HepG2 (cell line): ENCODE data around the gene POLG2. TPM values are rescaled to one million over a fixed set of nuclear protein-coding genes. Genes with fewer than 3 reads are reported as not detected.

Experiments
- ATAC-seq: fragments of 200-7000 bp; cut with Tn5 transposase; 3 replicates; pipeline ENCODE4 v1.9.1; 2020; ENCODE audit warnings: mild to moderate bottlenecking, moderate library complexity
- BruUV-seq: library from RNA; stranded (reverse); fragments of 400-500 nt; replicated peaks from 2 replicates; lab custom pipeline; 2021; lab: Mats Ljungman, UMichigan
- CTCF ChIA-PET: fragments of 300-600 bp; formaldehyde crosslinking; extraction: SDS; loops from one replicate; lab custom pipeline; 2021; ENCODE audit warnings: low total read pairs, inconsistent platforms, low intra/inter-chr PET ratio; lab: Yijun Ruan, JAX
- POLR2A ChIA-PET: fragments of 350-600 bp; sonication (Branson Sonifier 250); formaldehyde crosslinking; loops from one replicate; lab custom pipeline; 2020; ENCODE audit warnings: antibody characterized with exemption, inconsistent platforms; lab: Yijun Ruan, JAX
- DNase-seq: peaks from one replicate; pipeline ENCODE4 v3.0.0-alpha.2; 2015; ENCODE audit warnings: low spot score
- FAIRE-seq: peaks from 3 replicates; lab custom pipeline; 2011; peaks lifted over from hg19 to GRCh38; lab: Jason Lieb, UNC
- H2AFZ ChIP-seq: one replicate; pipeline ENCODE4 v1.6.1; 2011; ENCODE audit warnings: low read length, inconsistent platforms
- H3K27ac ChIP-seq: fragments of 300-600 bp; 3 replicates; pipeline ENCODE4 v1.8.0; 2011; ENCODE audit warnings: mixed run types, mild to moderate bottlenecking, mixed read lengths, low read length, inconsistent platforms; ENCODE audit not compliant: insufficient read depth; ENCODE audit errors: extremely low read length
- H3K27me3 ChIP-seq, 2 experiments: fragments of 200-600 bp in 1 of 2; 2 replicates in 1 of 2; 3 replicates in 1 of 2; pipeline versions ENCODE4 v1.6.0 to v1.8.0; 2011; ENCODE audit warnings: low read length in 2 of 2, mild to moderate bottlenecking in 2 of 2, moderate library complexity in 2 of 2, inconsistent platforms in 1 of 2; ENCODE audit not compliant: insufficient read depth in 2 of 2, control insufficient read depth in 1 of 2
- H3K36me3 ChIP-seq, 2 experiments: fragments of 200-600 bp in 1 of 2; replicated peaks in 1 of 2; 2 replicates in 1 of 2; 3 replicates in 1 of 2; pipeline versions ENCODE4 v1.5.1 to v1.8.0; 2011; ENCODE audit warnings: low read length in 2 of 2, inconsistent platforms in 1 of 2; ENCODE audit not compliant: insufficient read depth in 2 of 2, control insufficient read depth in 1 of 2
- H3K4me1 ChIP-seq: 2 replicates; pipeline ENCODE4 v1.5.1; 2012; ENCODE audit warnings: low read length, inconsistent platforms; ENCODE audit not compliant: insufficient read depth
- H3K4me2 ChIP-seq: 2 replicates; pipeline ENCODE4 v1.6.0; 2011; ENCODE audit warnings: low read depth, low read length, inconsistent platforms
- H3K4me3 ChIP-seq, 3 experiments: fragments of 200-600 bp in 1 of 3; sonication (generic), shearing (Covaris generic) in 1 of 3; replicated peaks in 1 of 3; 2 replicates each; pipeline ENCODE4 v1.5.1; 2011 to 2016; ENCODE audit warnings: low read length in 3 of 3, inconsistent platforms in 2 of 3, low read depth in 2 of 3, mild to moderate bottlenecking in 2 of 3, control low read depth in 1 of 3, mixed read lengths in 1 of 3; ENCODE audit not compliant: insufficient read depth in 1 of 3
- H3K79me2 ChIP-seq: one replicate; pipeline ENCODE4 v1.6.1; 2011; ENCODE audit warnings: low read length, inconsistent platforms; ENCODE audit not compliant: insufficient read depth
- H3K9ac ChIP-seq: 2 replicates; pipeline ENCODE4 v1.6.0; 2011; ENCODE audit warnings: mild to moderate bottlenecking, low read depth, low read length, inconsistent platforms; ENCODE audit not compliant: insufficient read depth
- H3K9me3 ChIP-seq: 2 replicates; pipeline ENCODE4 v1.5.1; 2012; ENCODE audit warnings: mild to moderate bottlenecking, low read length
- H4K20me1 ChIP-seq: 2 replicates; pipeline ENCODE4 v1.6.0; 2011; ENCODE audit warnings: inconsistent platforms, mild to moderate bottlenecking, low read length, moderate library complexity; ENCODE audit not compliant: insufficient read depth
- CBX2 ChIP-seq, 2 experiments: fragments of 200-600 bp in 1 of 2; sonication (generic); formaldehyde crosslinking in 1 of 2; IDR thresholded peaks; 2 replicates each; pipeline versions ENCODE4 v1.7.0 to v1.8.1; 2018 to 2022; ENCODE audit warnings: low read depth in 2 of 2, low read length in 1 of 2, mild to moderate bottlenecking in 1 of 2, missing genetic modification reagents in 1 of 2
- DMAP1 ChIP-seq: IDR thresholded peaks from 2 replicates; pipeline ENCODE4 v1.6.1; 2016
- HIVEP1 ChIP-seq: sonication (generic); formaldehyde crosslinking; IDR thresholded peaks from 2 replicates; pipeline ENCODE4 v1.4.0; 2020; ENCODE audit warnings: mild to moderate bottlenecking, missing genetic modification reagents
- HOXA3 ChIP-seq: sonication (generic); formaldehyde crosslinking; IDR thresholded peaks from 2 replicates; pipeline ENCODE4 v1.5.0; 2020; ENCODE audit warnings: missing genetic modification reagents
- MED8 ChIP-seq: sonication (generic); formaldehyde crosslinking; IDR thresholded peaks from 2 replicates; pipeline ENCODE4 v1.8.1; 2023; ENCODE audit warnings: mild to moderate bottlenecking, missing genetic modification reagents; ENCODE audit not compliant: insufficient replicate concordance
- MEIS1 ChIP-seq: sonication (generic); formaldehyde crosslinking; IDR thresholded peaks from 2 replicates; pipeline ENCODE4 v1.9.0; 2021; ENCODE audit warnings: mild to moderate bottlenecking, missing genetic modification reagents, moderate library complexity, borderline replicate concordance
- NFYC ChIP-seq: IDR thresholded peaks from 2 replicates; pipeline ENCODE4 v1.6.1; 2016; ENCODE audit warnings: missing genetic modification reagents, missing compliant biosample characterization
- STAT5B ChIP-seq: sonication (generic); formaldehyde crosslinking; IDR thresholded peaks from 2 replicates; pipeline ENCODE4 v1.4.0; 2020; ENCODE audit warnings: missing genetic modification reagents
- XRCC5 ChIP-seq: fragments of 200-400 bp; formaldehyde crosslinking; optimal IDR thresholded peaks from 2 replicates; pipeline ENCODE3; 2017; ENCODE audit warnings: mild to moderate bottlenecking, low read length
- ZFP36L2 ChIP-seq: sonication (generic); formaldehyde crosslinking; IDR thresholded peaks from 2 replicates; pipeline ENCODE4 v1.4.0; 2020; ENCODE audit warnings: missing genetic modification reagents
- ZNF143 ChIP-seq: sonication (generic); formaldehyde crosslinking; IDR thresholded peaks from 2 replicates; pipeline ENCODE4 v1.4.0; 2020; ENCODE audit warnings: missing genetic modification reagents
- ZNF3 ChIP-seq: IDR thresholded peaks from 2 replicates; pipeline ENCODE4 v1.7.0; 2017; ENCODE audit warnings: inconsistent platforms
- ZNF367 ChIP-seq: sonication (generic); formaldehyde crosslinking; IDR thresholded peaks from 2 replicates; pipeline ENCODE4 v1.4.0; 2020; ENCODE audit warnings: missing genetic modification reagents, borderline replicate concordance
- ZNF441 ChIP-seq: sonication (generic); formaldehyde crosslinking; IDR thresholded peaks from 2 replicates; pipeline ENCODE4 v1.7.0; 2021; ENCODE audit warnings: missing genetic modification reagents, borderline replicate concordance
- ZNF549 ChIP-seq: sonication (generic); formaldehyde crosslinking; IDR thresholded peaks from 2 replicates; pipeline ENCODE4 v1.5.0; 2020; ENCODE audit warnings: missing genetic modification reagents
- ZNF576 ChIP-seq: sonication (generic); formaldehyde crosslinking; IDR thresholded peaks from 2 replicates; pipeline ENCODE4 v1.4.0; 2020; ENCODE audit warnings: mild to moderate bottlenecking, missing genetic modification reagents
- ZNF737 ChIP-seq: sonication (generic); formaldehyde crosslinking; IDR thresholded peaks from 2 replicates; pipeline ENCODE4 v1.5.0; 2020; ENCODE audit warnings: missing genetic modification reagents, mild to moderate bottlenecking, borderline replicate concordance
- WGBS: methylation state at CpG from one replicate; pipeline ENCODE4 v1.1.6; 2017; ENCODE audit warnings: low lambda C conversion rate; 5-methylcytosine and 5-hydroxymethylcytosine counted together
- in situ Hi-C: cut with HindIII; loops from 2 replicates; pipeline ENCODE4 v1.10.0; 2017; ENCODE audit warnings: low pct_unique_long_range_greater_than_20kb; ENCODE audit not compliant: extremely low pct_ligation_motif_present
- intact Hi-C: fragments of 100-400 bp; cut with micrococcal nuclease; formaldehyde crosslinking; loops from one replicate; pipeline ENCODE4 v1.10.0; 2022; ENCODE audit not compliant: unreplicated experiment
- polyA plus RNA-seq, 8 experiments: library from polyadenylated mRNA; depleted of rRNA in 3 of 8; stranded (reverse) in 7 of 8; unstranded in 1 of 8; fragments of >200 nt; fragmentation: Illumina TruSeq in 4 of 8; extraction: Trizol in 4 of 8; gene quantifications; 2 replicates each; pipeline versions ENCODE4 v1.2.1 to v1.2.3, GENCODE V29; 2011 to 2016; ENCODE audit warnings: low read depth in 4 of 8, missing spikeins in 1 of 8, mixed read lengths in 1 of 8; ENCODE audit not compliant: insufficient read depth in 1 of 8
- total RNA-seq, 5 experiments: library from RNA; depleted of rRNA; stranded (reverse); fragments of >200 nt; fragmentation: Illumina TruSeq; extraction: Trizol; gene quantifications; 2 replicates each; pipeline ENCODE4 v1.2.3, GENCODE V29; 2016; ENCODE audit warnings: low read depth in 1 of 5
- TF ChIP-seq, protein P1 (sequence below): sonication (generic); formaldehyde crosslinking; IDR thresholded peaks from 2 replicates; pipeline ENCODE4 v1.4.0; 2020; ENCODE audit warnings: mild to moderate bottlenecking, missing genetic modification reagents
- TF ChIP-seq, protein P2 (sequence below): fragments of 450-650 bp; IDR thresholded peaks from 2 replicates; pipeline ENCODE4 v1.6.1; 2017
- TF ChIP-seq, protein P3 (sequence below): sonication (generic); formaldehyde crosslinking; IDR thresholded peaks from 2 replicates; pipeline ENCODE4 v1.4.0; 2020; ENCODE audit warnings: missing genetic modification reagents, borderline replicate concordance

Gene POLG2
- total and polyA plus RNA-seq, 2 of the 13 experiments (the other 11 are each of a cell fraction or from before 2014, with no cell fraction given), result 21.1 to 25.5 TPM

DNA sequence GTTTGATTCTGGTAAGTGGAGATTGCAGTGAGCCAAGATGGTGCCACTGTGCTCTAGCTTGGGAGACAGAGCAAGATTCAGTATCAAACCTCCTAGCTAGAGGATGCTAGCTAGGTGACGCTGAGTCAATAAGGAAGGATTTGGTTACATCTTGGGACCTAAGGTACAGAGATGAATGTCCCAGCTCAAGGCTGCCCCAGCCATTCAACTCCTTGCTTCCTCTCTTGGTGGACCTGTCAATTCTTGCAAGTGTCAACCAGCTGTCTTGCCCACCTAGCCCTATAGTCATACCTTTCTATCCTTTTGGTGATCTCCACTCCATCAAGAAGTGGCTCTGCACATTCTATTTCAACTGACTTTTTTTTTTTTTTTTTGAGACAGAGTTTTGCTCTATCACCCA lies 49.3 kb downstream of the POLG2 start:
- H3K9ac ChIP-seq, result no peak overlapping the region
- H3K27me3 ChIP-seq, result peaks cover 2 to 14% of the 10 kb centered on the region in 2 experiments; a peak in 2 of 5 replicates
- H3K4me3 ChIP-seq, result no peak overlapping the region
- TF ChIP-seq ZNF441, result no peak
- no peak for TF ChIP-seq ZFP36L2 (CRISPR knock-in tag)
- no peak for TF ChIP-seq ZNF737 (CRISPR knock-in tag)
- no peak for TF ChIP-seq ZNF3 (CRISPR knock-in tag)
- no peak for TF ChIP-seq CBX2 (IDR thresholded peaks at IDR 0.05; ENCODE audit: low read depth, low read length)
- no peak for TF ChIP-seq CBX2 (CRISPR knock-in tag; IDR thresholded peaks at IDR 0.05; ENCODE audit: low read depth)
- TF ChIP-seq XRCC5, result no peak
- TF ChIP-seq HIVEP1, result no peak
- no peak for TF ChIP-seq NFYC
- TF ChIP-seq, protein P1, sequence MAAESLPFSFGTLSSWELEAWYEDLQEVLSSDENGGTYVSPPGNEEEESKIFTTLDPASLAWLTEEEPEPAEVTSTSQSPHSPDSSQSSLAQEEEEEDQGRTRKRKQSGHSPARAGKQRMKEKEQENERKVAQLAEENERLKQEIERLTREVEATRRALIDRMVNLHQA (CRISPR knock-in tag), result no peak
- TF ChIP-seq DMAP1 (CRISPR knock-in tag), result no peak
- TF ChIP-seq, protein P2, sequence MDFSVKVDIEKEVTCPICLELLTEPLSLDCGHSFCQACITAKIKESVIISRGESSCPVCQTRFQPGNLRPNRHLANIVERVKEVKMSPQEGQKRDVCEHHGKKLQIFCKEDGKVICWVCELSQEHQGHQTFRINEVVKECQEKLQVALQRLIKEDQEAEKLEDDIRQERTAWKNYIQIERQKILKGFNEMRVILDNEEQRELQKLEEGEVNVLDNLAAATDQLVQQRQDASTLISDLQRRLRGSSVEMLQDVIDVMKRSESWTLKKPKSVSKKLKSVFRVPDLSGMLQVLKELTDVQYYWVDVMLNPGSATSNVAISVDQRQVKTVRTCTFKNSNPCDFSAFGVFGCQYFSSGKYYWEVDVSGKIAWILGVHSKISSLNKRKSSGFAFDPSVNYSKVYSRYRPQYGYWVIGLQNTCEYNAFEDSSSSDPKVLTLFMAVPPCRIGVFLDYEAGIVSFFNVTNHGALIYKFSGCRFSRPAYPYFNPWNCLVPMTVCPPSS, result no peak
- no peak for TF ChIP-seq ZNF549
- TF ChIP-seq MEIS1 (CRISPR knock-in tag), result no peak
- TF ChIP-seq ZNF143, result no peak
- TF ChIP-seq ZNF367 (CRISPR knock-in tag), result no peak
- TF ChIP-seq STAT5B (CRISPR knock-in tag), result no peak
- TF ChIP-seq MED8, result no peak
- no peak for TF ChIP-seq HOXA3 (CRISPR knock-in tag)
- TF ChIP-seq, protein P3, sequence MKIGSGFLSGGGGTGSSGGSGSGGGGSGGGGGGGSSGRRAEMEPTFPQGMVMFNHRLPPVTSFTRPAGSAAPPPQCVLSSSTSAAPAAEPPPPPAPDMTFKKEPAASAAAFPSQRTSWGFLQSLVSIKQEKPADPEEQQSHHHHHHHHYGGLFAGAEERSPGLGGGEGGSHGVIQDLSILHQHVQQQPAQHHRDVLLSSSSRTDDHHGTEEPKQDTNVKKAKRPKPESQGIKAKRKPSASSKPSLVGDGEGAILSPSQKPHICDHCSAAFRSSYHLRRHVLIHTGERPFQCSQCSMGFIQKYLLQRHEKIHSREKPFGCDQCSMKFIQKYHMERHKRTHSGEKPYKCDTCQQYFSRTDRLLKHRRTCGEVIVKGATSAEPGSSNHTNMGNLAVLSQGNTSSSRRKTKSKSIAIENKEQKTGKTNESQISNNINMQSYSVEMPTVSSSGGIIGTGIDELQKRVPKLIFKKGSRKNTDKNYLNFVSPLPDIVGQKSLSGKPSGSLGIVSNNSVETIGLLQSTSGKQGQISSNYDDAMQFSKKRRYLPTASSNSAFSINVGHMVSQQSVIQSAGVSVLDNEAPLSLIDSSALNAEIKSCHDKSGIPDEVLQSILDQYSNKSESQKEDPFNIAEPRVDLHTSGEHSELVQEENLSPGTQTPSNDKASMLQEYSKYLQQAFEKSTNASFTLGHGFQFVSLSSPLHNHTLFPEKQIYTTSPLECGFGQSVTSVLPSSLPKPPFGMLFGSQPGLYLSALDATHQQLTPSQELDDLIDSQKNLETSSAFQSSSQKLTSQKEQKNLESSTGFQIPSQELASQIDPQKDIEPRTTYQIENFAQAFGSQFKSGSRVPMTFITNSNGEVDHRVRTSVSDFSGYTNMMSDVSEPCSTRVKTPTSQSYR (CRISPR knock-in tag), result no peak
- no peak for TF ChIP-seq ZNF576 (CRISPR knock-in tag)
- ChIA-PET CTCF (no interaction called here), POLR2A (no interaction called here)
- H4K20me1 ChIP-seq, result no peaks in the 10 kb centered on the region
- FAIRE-seq (no peak), DNase-seq (no peak), ATAC-seq (no peak)
- in situ Hi-C loops (no loop called here), intact Hi-C loops (no loop called here)
- no peak overlapping the region for H3K27ac ChIP-seq
- no peak overlapping the region for H3K4me2 ChIP-seq
- no TSS peak for BruUV-seq
- H3K79me2 ChIP-seq, result no peaks in the 10 kb centered on the region
- H3K9me3 ChIP-seq, result no peaks in the 10 kb centered on the region
- WGBS, result 62% methylated on average over 1 of the region's 1 CpG
- no peaks in the 10 kb centered on the region for H3K36me3 ChIP-seq
- H3K4me1 ChIP-seq, result peaks cover 14% of the 10 kb centered on the region
- H2AFZ ChIP-seq, result no peak overlapping the region
